ENCODE data around the gene AHNAK.
"Not testable (repeated sequence)": the region's sequence is repeated elsewhere in the genome, so short reads cannot be mapped to it uniquely, and the experiment has no call there.

Gene AHNAK

GRCh38 chr11:62546244-62546928 is at the start of gene AHNAK:
AHNAK (minus strand) TSS chr11:62546806; CDS start chr11:62536098, 10,708 bp downstream.
- Histone ChIP-seq H3K36me3 (ENCODE audit: control insufficient read depth, insufficient read depth, low read length) (no peaks in the 10 kb centered on the region), H3K9me3 (ENCODE audit: control insufficient read depth, insufficient read depth, low read length) (no peaks in the 10 kb centered on the region), H3K4me3 (ENCODE audit: low read depth, low read length) (peak within 1 kb of the TSS; percentile 73), H3K4me1 (ENCODE audit: control insufficient read depth, insufficient read depth, low read length) (peaks cover 17% of the 10 kb centered on the region), H3K27me3 (ENCODE audit: control insufficient read depth, insufficient read depth, low read length) (peaks cover 74% of the 10 kb centered on the region), H3K9ac (ENCODE audit: low read depth, low read length) (peak within 1 kb of the TSS; percentile 12)

- peaks cover 36% of the 10 kb centered on the region for H3K36me3 ChIP-seq (ENCODE audit: control insufficient read depth, insufficient read depth, low read length)
- no peak overlapping the region for H3K9ac ChIP-seq (ENCODE audit: low read depth, low read length)
- H3K4me3 ChIP-seq (ENCODE audit: low read depth, low read length), result no peak overlapping the region
- H3K27me3 ChIP-seq (ENCODE audit: control insufficient read depth, insufficient read depth, low read length), result no peaks in the 10 kb centered on the region
- no peaks in the 10 kb centered on the region for H3K9me3 ChIP-seq (ENCODE audit: control insufficient read depth, insufficient read depth, low read length)
- peaks cover 12% of the 10 kb centered on the region for H3K4me1 ChIP-seq (ENCODE audit: control insufficient read depth, insufficient read depth, low read length)
These were observed 48.5 kb upstream of the AHNAK start for GRCh38 chr11:62595124-62595523.

- H3K9me3 ChIP-seq (ENCODE audit: control insufficient read depth, insufficient read depth, low read length), result no peaks in the 10 kb centered on the region
- no peak overlapping the region for H3K4me3 ChIP-seq (ENCODE audit: low read depth, low read length)
- H3K4me1 ChIP-seq (ENCODE audit: control insufficient read depth, insufficient read depth, low read length), result peaks cover 4% of the 10 kb centered on the region
- H3K27me3 ChIP-seq (ENCODE audit: control insufficient read depth, insufficient read depth, low read length), result no peaks in the 10 kb centered on the region
- peaks cover 34% of the 10 kb centered on the region for H3K36me3 ChIP-seq (ENCODE audit: control insufficient read depth, insufficient read depth, low read length)
- no peak overlapping the region for H3K9ac ChIP-seq (ENCODE audit: low read depth, low read length)
These were observed 46.9 kb upstream of the AHNAK start for GRCh38 chr11:62593434-62594044.

- H3K4me1 ChIP-seq (ENCODE audit: control insufficient read depth, insufficient read depth, low read length), result peaks cover 4% of the 10 kb centered on the region
- H3K36me3 ChIP-seq (ENCODE audit: control insufficient read depth, insufficient read depth, low read length), result peaks cover 32% of the 10 kb centered on the region
- H3K27me3 ChIP-seq (ENCODE audit: control insufficient read depth, insufficient read depth, low read length), result no peaks in the 10 kb centered on the region
- no peak overlapping the region for H3K9ac ChIP-seq (ENCODE audit: low read depth, low read length)
- H3K4me3 ChIP-seq (ENCODE audit: low read depth, low read length), result no peak overlapping the region
- no peaks in the 10 kb centered on the region for H3K9me3 ChIP-seq (ENCODE audit: control insufficient read depth, insufficient read depth, low read length)
These were observed 46.4 kb upstream of the AHNAK start for GRCh38 chr11:62592989-62593421.

GRCh38 chr11:62592146-62592815 is 45.7 kb upstream of the AHNAK start:
- Histone ChIP-seq H3K27me3 (ENCODE audit: control insufficient read depth, insufficient read depth, low read length) (no peaks in the 10 kb centered on the region), H3K9me3 (ENCODE audit: control insufficient read depth, insufficient read depth, low read length) (no peaks in the 10 kb centered on the region), H3K4me3 (ENCODE audit: low read depth, low read length) (peak overlapping the region; percentile 81), H3K9ac (ENCODE audit: low read depth, low read length) (peak overlapping the region; percentile 57), H3K36me3 (ENCODE audit: control insufficient read depth, insufficient read depth, low read length) (peaks cover 24% of the 10 kb centered on the region), H3K4me1 (ENCODE audit: control insufficient read depth, insufficient read depth, low read length) (peaks cover 4% of the 10 kb centered on the region)

GRCh38 chr11:62591448-62592145 is 45.0 kb upstream of the AHNAK start, which contains the start of gene TUT1:
TUT1 (minus strand) TSS chr11:62591523; CDS start chr11:62591485, 38 bp downstream.
- Histone ChIP-seq H3K9me3 (ENCODE audit: control insufficient read depth, insufficient read depth, low read length) (no peaks in the 10 kb centered on the region), H3K27me3 (ENCODE audit: control insufficient read depth, insufficient read depth, low read length) (no peaks in the 10 kb centered on the region), H3K4me3 (ENCODE audit: low read depth, low read length) (peak within 1 kb of the TSS; percentile 86), H3K36me3 (ENCODE audit: control insufficient read depth, insufficient read depth, low read length) (peaks cover 20% of the 10 kb centered on the region), H3K9ac (ENCODE audit: low read depth, low read length) (peak within 1 kb of the TSS; percentile 82), H3K4me1 (ENCODE audit: control insufficient read depth, insufficient read depth, low read length) (peaks cover 4% of the 10 kb centered on the region)

GRCh38 chr11:62588966-62589637 is 42.5 kb upstream of the AHNAK start:
- Histone ChIP-seq H3K4me3 (ENCODE audit: low read depth, low read length) (no peak overlapping the region), H3K9me3 (ENCODE audit: control insufficient read depth, insufficient read depth, low read length) (no peaks in the 10 kb centered on the region), H3K4me1 (ENCODE audit: control insufficient read depth, insufficient read depth, low read length) (peaks cover 4% of the 10 kb centered on the region), H3K36me3 (ENCODE audit: control insufficient read depth, insufficient read depth, low read length) (peaks cover 3% of the 10 kb centered on the region), H3K9ac (ENCODE audit: low read depth, low read length) (no peak overlapping the region), H3K27me3 (ENCODE audit: control insufficient read depth, insufficient read depth, low read length) (no peaks in the 10 kb centered on the region)

- not testable (repeated sequence) for H3K4me1 ChIP-seq (ENCODE audit: control insufficient read depth, insufficient read depth, low read length); H3K9ac ChIP-seq (ENCODE audit: low read depth, low read length); H3K9me3 ChIP-seq (ENCODE audit: control insufficient read depth, insufficient read depth, low read length); H3K4me3 ChIP-seq (ENCODE audit: low read depth, low read length); H3K27me3 ChIP-seq (ENCODE audit: control insufficient read depth, insufficient read depth, low read length)
- peaks cover 11% of the 10 kb centered on the region for H3K36me3 ChIP-seq (ENCODE audit: control insufficient read depth, insufficient read depth, low read length)
These were observed 38.8 kb upstream of the AHNAK start for GRCh38 chr11:62585356-62585755.

- H3K36me3 ChIP-seq (ENCODE audit: control insufficient read depth, insufficient read depth, low read length), result peaks cover 25% of the 10 kb centered on the region
- not testable (repeated sequence) for H3K9ac ChIP-seq (ENCODE audit: low read depth, low read length); H3K4me1 ChIP-seq (ENCODE audit: control insufficient read depth, insufficient read depth, low read length); H3K4me3 ChIP-seq (ENCODE audit: low read depth, low read length); H3K9me3 ChIP-seq (ENCODE audit: control insufficient read depth, insufficient read depth, low read length); H3K27me3 ChIP-seq (ENCODE audit: control insufficient read depth, insufficient read depth, low read length)
These were observed 35.1 kb upstream of the AHNAK start for GRCh38 chr11:62581735-62582134.

GRCh38 chr11:62580959-62581715 is 34.5 kb upstream of the AHNAK start:
- Histone ChIP-seq H3K4me1 (ENCODE audit: control insufficient read depth, insufficient read depth, low read length) (no peaks in the 10 kb centered on the region), H3K36me3 (ENCODE audit: control insufficient read depth, insufficient read depth, low read length) (peaks cover 31% of the 10 kb centered on the region), H3K9ac (ENCODE audit: low read depth, low read length) (no peak overlapping the region), H3K27me3 (ENCODE audit: control insufficient read depth, insufficient read depth, low read length) (no peaks in the 10 kb centered on the region), H3K4me3 (ENCODE audit: low read depth, low read length) (no peak overlapping the region), H3K9me3 (ENCODE audit: control insufficient read depth, insufficient read depth, low read length) (no peaks in the 10 kb centered on the region)

All from iPS-15b (cell line).